Chondrocyte (in vitro differentiated cells): Measurements from ENCODE around the gene KIF2C. TPM values are rescaled to one million over a fixed set of nuclear protein-coding genes. Genes with fewer than 3 reads are reported as not detected.
A peak's percentile ranks its signal among the peaks of the same experiment; 100 is the strongest.
"Not testable (repeated sequence)": the region's sequence is repeated elsewhere in the genome, so short reads cannot be mapped to it uniquely, and the experiment has no call there.

ENCODE experiments used
- DNase-seq: peaks from one replicate; pipeline ENCODE4 v3.0.0; 2021; ENCODE audit warnings: mixed read lengths, low spot score
- H3K27ac Mint-ChIP-seq: one replicate; pipeline ENCODE4 v1.8.0; 2021; ENCODE audit warnings: mild to moderate bottlenecking, moderate library complexity, mixed read lengths; ENCODE audit not compliant: unreplicated experiment
- H3K27me3 Mint-ChIP-seq: 2 replicates; pipeline ENCODE4 v1.8.0; 2021; ENCODE audit warnings: low read depth, mixed read lengths
- H3K36me3 Mint-ChIP-seq: 2 replicates; pipeline ENCODE4 v1.8.0; 2021; ENCODE audit warnings: low read depth, mixed read lengths
- H3K4me1 Mint-ChIP-seq: 2 replicates; pipeline ENCODE4 v1.8.0; 2021; ENCODE audit warnings: low read depth, mild to moderate bottlenecking, mixed read lengths
- H3K4me3 Mint-ChIP-seq: one replicate; pipeline ENCODE4 v1.8.0; 2021; ENCODE audit warnings: mild to moderate bottlenecking, moderate library complexity, mixed read lengths; ENCODE audit not compliant: unreplicated experiment
- H3K9me3 Mint-ChIP-seq: 2 replicates; pipeline ENCODE4 v1.8.0; 2021; ENCODE audit warnings: low read depth, mixed read lengths
- total RNA-seq: library from RNA; stranded (reverse); gene quantifications from 3 replicates; pipeline ENCODE4 v1.2.1, GENCODE V29; 2021
- TF ChIP-seq, protein P1 (sequence below): fragments of 200-600 bp; sonication (generic); IDR thresholded peaks from 2 replicates; pipeline ENCODE4 v1.5.0; 2021; ENCODE audit warnings: antibody characterized with exemption, mild to moderate bottlenecking, moderate library complexity

The KIF2C gene
- total RNA-seq, 1 donor from 2014 or later: 6.7 TPM

DNA sequence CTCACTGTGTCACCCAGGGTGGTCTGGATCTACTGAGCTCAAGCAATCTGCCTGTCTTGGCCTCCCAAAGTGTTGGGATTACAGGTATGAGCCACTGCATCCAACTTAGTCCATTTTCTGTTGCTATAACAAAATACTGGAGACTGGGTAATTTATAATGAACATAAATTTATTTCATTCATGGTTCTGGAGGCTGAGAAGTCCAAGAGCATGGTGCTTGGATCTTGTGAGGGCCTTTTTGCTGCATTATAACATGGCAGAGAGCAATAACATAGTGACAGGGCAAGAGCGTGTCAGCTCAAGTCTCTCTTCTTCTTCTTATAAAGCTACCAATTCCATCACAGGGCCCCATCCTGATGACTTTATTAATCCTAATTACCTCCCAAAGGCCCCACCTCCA is 3.6 kb upstream of the KIF2C start:
- Mint-ChIP-seq H3K4me1 (peaks cover 26% of the 10 kb centered on the region), H3K4me3 (no peak overlapping the region), H3K36me3 (no peaks in the 10 kb centered on the region), H3K27ac (no peak overlapping the region), H3K9me3 (no peaks in the 10 kb centered on the region), H3K27me3 (no peaks in the 10 kb centered on the region)
- no peak for DNase-seq
- TF ChIP-seq, protein P1, sequence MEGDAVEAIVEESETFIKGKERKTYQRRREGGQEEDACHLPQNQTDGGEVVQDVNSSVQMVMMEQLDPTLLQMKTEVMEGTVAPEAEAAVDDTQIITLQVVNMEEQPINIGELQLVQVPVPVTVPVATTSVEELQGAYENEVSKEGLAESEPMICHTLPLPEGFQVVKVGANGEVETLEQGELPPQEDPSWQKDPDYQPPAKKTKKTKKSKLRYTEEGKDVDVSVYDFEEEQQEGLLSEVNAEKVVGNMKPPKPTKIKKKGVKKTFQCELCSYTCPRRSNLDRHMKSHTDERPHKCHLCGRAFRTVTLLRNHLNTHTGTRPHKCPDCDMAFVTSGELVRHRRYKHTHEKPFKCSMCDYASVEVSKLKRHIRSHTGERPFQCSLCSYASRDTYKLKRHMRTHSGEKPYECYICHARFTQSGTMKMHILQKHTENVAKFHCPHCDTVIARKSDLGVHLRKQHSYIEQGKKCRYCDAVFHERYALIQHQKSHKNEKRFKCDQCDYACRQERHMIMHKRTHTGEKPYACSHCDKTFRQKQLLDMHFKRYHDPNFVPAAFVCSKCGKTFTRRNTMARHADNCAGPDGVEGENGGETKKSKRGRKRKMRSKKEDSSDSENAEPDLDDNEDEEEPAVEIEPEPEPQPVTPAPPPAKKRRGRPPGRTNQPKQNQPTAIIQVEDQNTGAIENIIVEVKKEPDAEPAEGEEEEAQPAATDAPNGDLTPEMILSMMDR: no peak

DNA sequence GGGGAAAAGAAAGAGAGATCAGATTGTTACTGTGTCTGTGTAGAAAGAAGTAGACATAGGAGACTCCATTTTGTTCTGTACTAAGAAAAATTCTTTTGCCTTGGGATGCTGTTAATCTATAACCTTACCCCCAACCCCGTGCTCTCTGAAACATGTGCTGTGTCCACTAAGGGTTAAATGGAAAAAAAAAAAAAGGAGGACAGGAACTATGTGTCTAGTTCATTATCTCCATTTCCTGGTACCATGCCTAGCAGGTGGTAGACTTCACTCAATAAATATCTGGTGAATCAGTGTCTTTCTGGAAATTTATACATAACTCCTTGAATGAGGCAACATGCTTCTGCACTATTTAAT is 707 bp upstream of the KIF2C start:
- H3K36me3 Mint-ChIP-seq, DNase-seq, H3K27me3 Mint-ChIP-seq, H3K9me3 Mint-ChIP-seq: not testable (repeated sequence)
- Mint-ChIP-seq H3K4me3 (peak overlapping the region; percentile 91), H3K4me1 (peaks cover 15% of the 10 kb centered on the region), H3K27ac (peak overlapping the region; percentile 97)

DNA sequence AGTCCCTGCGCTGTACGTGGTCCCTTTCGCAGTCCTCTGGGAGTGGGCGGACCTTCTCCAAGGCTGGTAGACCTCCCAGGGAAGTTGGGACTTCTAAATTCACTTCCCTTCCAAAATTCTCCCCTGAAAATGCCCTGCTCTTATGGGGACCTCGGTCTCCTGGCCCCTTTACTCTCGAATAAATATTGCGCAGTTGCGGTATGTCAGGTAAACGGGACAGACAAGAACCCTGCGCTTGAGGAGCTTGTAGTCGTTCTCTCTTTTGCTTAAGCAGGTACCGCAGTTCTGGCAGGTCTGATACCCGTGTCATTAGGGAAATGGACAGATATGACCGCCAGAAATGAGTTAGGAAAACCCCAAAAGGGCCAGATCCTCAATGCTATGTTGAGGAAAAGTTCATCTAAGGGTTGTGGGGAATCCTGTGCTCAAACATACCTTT is 561 bp downstream of the KIF2C start:
- Mint-ChIP-seq H3K27me3 (no peaks in the 10 kb centered on the region), H3K4me3 (peak overlapping the region; percentile 91), H3K9me3 (no peaks in the 10 kb centered on the region), H3K27ac (peak overlapping the region; percentile 97), H3K4me1 (peaks cover 15% of the 10 kb centered on the region), H3K36me3 (no peaks in the 10 kb centered on the region)
- no peak for DNase-seq
- TF ChIP-seq, protein P1: no peak

- H3K4me3 Mint-ChIP-seq: no peak overlapping the region
- TF ChIP-seq, protein P1: no peak
- no peaks in the 10 kb centered on the region for H3K27me3 Mint-ChIP-seq
- no peaks in the 10 kb centered on the region for H3K9me3 Mint-ChIP-seq
- H3K36me3 Mint-ChIP-seq: no peaks in the 10 kb centered on the region
- DNase-seq: no peak
- H3K27ac Mint-ChIP-seq: no peak overlapping the region
- peaks cover 15% of the 10 kb centered on the region for H3K4me1 Mint-ChIP-seq
Observed at GRCh38 chr1:44743211-44743610, 3.6 kb downstream of the KIF2C start.

- Mint-ChIP-seq H3K4me1 (no peaks in the 10 kb centered on the region), H3K4me3 (no peak overlapping the region), H3K9me3 (no peaks in the 10 kb centered on the region), H3K36me3 (no peaks in the 10 kb centered on the region), H3K27me3 (no peaks in the 10 kb centered on the region), H3K27ac (no peak overlapping the region)
- TF ChIP-seq, protein P1: no peak
- DNase-seq: no peak
Observed at GRCh38 chr1:44747878-44748277, 8.2 kb downstream of the KIF2C start.

GRCh38 chr1:44757420-44757819 is 17.8 kb downstream of the KIF2C start:
- DNase-seq: no peak
- Mint-ChIP-seq H3K27me3 (no peaks in the 10 kb centered on the region), H3K9me3 (no peaks in the 10 kb centered on the region), H3K36me3 (peaks cover 3% of the 10 kb centered on the region), H3K4me1 (no peaks in the 10 kb centered on the region), H3K27ac (no peak overlapping the region), H3K4me3 (no peak overlapping the region)
- TF ChIP-seq, protein P1: no peak
